GM21786 (cell line): ENCODE data around the gene AP3D1.
"Not testable (repeated sequence)": the region's sequence is repeated elsewhere in the genome, so short reads cannot be mapped to it uniquely, and the experiment has no call there.

Experiments used
- ATAC-seq: cut with Tn5 transposase; IDR thresholded peaks from one replicate; pipeline ENCODE4 v1.9.1; 2021; ENCODE audit not compliant: unreplicated experiment

AP3D1 gene

GRCh38 chr19:2091926-2092525 is 59.3 kb downstream of the AP3D1 start:
- ATAC-seq: not testable (repeated sequence)

DNA sequence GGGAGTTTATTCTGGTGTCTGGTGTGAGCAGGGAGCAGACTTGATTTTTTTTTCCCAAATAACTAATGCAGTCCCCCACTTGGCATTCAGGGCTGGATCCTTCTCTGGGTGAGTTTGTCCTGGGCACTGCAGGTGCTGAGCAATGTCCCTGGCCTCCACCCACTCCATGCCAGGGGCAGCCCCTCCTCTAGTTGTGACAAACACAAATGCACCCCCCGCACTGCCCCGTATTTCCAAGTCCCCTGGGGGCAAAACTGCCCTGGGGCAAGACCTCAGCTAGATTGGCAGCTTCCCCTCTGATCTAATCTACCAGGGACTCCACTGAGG is 61.7 kb downstream of the AP3D1 start:
- ATAC-seq: no peak

- no peak for ATAC-seq
Observed at GRCh38 chr19:2089001-2089711, 62.2 kb downstream of the AP3D1 start.

- ATAC-seq: no peak
Observed at GRCh38 chr19:2087621-2088100, 63.7 kb downstream of the AP3D1 start.

DNA sequence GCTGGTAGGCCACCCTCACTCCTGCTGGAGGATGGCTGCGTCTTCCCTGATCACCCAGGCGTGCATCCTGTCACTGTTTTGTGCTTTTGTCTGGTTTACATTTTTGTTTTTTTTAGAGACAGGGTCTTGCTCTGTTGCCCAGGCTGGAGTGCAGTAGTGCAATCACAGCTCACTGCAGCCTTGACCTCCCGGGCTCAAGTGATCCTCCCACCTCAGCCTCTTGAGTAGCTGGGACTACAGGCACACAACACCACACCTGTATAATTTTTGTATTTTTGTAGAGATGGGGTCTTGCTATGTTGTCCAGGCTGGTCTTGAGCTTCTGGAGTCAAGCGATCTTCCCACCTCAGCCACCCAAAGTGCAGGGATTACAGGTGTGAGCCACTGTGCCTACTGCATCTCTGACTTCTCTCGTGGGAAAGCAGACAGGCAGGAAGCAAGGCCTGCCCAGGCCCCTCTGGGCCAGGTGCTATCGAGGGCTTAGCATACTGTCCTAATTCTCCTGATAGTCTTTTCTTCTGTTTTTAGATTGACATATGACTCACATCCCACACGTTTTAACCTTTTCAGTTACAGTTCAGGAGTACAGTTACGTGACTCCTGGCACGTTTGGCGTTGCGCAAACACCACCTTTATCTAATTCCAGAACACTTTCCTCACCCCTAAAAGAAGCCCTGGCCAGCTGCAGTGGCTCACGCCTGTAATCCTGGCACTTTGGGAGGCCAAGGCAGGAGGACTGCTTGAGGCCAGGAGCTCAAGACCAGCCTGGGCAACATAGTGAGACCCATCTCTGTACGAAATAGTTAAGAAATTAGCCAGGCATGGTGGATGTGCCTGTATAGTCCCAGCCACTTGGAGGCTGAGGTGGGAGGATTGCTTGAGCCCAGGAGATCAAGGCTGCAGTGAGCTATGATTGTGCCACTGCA is 64.4 kb downstream of the AP3D1 start:
- not testable (repeated sequence) for ATAC-seq

- peak; percentile 28 for ATAC-seq
Observed at GRCh38 chr19:2084993-2085720, 66.2 kb downstream of the AP3D1 start.

DNA sequence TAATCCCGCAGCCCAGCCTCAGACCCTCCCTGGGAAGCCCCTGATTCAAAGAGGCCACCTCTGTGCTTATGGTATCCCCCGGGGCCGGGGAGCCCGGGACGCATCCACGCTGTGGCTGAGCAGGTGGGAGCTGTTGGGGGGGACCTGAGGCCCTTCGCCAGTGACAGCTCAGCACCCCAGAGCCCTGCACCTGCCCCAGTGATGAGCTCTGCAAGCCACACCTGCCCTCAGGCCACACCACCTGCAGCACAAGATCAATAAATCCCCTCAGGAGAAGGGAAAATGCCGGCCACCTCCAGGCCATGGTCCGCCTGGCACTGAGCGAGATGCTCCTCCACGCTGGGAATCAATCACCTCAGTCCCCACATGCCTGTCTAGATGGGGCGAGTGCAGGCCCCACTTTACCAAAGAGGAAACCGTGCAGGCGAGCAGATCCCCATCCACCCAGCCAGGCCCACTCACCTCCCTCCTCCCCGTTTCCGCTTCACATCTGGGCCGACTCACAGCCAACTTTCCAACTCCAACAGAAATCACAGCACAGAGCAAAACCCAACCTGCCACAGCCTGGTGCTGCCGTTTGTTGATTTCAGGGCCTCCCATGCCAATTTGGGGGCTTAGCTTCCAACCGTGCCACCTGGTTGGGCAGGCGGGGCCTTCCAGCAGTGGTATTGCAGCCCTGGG is 68.1 kb downstream of the AP3D1 start:
- ATAC-seq: no peak

DNA sequence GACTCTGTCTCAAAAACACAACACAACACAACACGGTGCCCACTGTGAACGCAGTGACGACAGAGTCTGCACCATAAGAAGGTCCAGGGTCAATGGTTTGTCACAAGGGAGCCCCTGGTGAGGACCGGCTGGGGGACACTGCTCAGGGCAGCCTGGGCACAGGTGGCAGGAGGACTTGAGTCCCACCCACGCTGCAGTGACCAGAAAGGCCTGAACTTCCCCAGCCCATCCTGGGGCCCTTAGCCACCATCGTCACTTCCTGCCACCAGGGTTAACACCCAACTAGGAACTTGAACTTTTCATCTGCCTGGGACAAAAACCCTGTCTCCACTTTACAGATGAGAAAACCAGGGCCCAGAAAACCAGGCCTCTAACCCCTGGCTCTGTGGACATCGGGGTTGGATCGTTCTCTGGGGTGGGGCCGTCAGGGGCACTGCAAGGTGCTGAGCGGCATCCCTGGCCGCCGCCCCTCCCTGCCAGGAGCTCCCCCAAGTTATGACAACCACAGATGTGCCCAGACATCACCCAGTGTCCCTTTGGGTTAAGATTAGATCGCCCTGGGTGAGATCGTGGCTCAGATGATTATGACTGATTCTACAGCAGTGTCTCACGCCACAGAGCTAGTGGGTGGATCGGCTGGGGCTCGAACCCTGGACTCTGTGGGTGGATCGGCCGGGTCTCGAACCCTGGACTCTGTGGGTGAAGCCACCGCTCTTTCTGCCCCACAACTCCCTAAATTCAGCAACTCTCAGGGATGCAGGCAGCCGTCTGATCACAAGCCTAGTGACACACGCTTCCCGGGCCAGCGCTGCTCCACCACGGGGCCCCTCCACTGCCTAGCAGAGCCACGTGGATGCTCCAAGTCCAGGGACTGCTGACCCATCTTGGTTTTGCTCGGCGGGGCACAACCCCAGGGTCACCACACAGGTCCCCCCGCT is 69.2 kb downstream of the AP3D1 start:
- no peak for ATAC-seq

GRCh38 chr19:2080336-2080988 is 70.9 kb downstream of the AP3D1 start:
- no peak for ATAC-seq

GRCh38 chr19:2079865-2080301 is 71.5 kb downstream of the AP3D1 start:
- ATAC-seq: no peak

DNA sequence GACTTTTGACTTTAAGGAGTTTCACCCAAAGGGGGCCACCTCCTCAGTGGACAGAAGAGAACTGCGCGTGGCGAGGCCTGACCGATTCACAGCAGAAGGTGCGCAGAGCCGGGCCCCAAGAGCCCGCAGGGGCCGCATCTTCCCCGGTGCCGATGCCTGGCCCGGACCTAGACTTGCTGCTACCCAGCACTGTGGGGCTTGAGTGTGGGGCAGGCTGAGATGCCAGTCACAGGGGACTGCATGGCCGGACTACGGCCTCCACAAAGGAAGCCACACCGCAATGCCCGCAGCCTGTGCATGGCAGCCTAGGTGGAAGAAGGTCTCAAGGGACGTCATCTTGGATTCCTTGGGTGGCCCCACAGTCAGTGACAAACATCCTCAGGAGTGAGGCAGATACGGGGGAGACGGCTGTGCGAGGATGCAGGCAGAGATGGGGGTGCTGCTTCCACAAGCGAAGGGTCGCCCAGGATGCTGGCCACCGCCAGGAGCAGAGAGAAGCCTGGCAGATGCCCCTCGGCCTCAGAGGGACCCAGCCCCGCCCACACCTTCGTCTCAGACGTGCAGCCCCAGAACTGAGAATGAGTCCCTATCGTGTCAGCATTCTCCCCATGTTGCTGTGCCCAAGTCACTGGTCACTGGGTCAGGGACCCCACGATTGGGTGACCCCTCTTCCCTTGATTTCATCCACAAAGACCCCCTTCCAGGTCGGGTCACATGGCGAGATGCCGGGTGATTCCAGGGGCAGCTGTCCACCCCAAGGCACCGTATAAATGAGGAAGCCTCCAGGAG is 72.1 kb downstream of the AP3D1 start:
- no peak for ATAC-seq

DNA sequence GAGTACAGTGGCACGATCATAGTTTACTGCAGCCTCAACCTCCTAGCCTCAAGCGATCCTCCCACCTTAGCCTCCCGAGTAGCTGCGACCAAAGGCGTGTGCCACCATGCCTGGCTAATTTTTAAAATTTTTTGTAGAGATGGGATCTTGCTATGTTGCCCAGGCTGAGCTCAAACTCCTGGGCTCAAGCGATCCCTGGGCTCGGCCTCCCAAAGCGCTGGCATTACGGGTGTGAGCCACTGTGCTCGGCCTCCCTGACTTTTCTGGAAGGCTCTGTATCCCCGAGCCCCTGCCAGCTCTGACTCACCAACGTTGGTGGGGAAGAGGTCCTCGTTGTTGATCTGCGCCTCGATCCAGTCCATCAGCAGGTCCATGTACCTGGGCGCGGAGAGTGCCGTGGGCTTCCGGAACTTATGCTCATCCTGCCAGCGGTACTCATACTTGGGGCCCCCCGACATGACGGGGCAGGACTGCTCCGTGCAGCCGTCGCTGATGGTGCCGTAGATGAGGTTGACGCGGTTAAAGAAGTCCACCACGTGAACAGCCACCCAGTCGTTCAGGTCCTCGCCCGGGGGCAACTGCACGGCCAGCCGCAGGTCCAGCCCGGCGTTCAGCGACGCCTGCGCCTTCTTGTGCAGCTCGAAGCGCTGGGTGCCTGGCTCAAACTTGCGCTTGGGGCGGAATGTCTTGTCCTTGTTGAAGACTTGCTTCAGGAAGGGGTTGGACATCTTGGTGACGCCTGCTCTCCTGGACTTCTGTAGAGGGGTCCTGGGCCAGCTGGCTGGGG is 73.3 kb downstream of the AP3D1 start:
- no peak for ATAC-seq

DNA sequence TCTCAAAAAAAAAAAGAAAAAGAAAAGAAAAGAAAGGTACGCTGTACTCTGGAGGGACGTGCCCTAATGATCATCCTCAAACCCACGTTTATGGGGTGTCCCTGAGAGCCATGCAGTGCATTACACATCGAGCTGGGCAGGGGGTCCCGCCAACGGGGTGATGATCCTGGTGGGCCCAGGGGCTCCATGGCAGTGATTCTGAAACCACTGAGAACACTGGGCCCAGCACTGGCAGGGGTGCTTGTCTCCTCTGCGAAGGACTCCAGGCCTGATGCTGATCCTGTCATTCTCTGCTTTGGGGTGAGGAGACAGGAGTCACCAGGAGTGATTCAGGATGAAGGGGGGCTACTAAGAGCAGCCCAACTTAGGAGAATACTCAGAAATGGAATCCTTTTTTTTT is 74.0 kb downstream of the AP3D1 start:
- no peak for ATAC-seq

GRCh38 chr19:2076526-2076944 is 74.8 kb downstream of the AP3D1 start:
- no peak for ATAC-seq

- no peak for ATAC-seq
Observed at GRCh38 chr19:2072757-2073551, 78.4 kb downstream of the AP3D1 start.

DNA sequence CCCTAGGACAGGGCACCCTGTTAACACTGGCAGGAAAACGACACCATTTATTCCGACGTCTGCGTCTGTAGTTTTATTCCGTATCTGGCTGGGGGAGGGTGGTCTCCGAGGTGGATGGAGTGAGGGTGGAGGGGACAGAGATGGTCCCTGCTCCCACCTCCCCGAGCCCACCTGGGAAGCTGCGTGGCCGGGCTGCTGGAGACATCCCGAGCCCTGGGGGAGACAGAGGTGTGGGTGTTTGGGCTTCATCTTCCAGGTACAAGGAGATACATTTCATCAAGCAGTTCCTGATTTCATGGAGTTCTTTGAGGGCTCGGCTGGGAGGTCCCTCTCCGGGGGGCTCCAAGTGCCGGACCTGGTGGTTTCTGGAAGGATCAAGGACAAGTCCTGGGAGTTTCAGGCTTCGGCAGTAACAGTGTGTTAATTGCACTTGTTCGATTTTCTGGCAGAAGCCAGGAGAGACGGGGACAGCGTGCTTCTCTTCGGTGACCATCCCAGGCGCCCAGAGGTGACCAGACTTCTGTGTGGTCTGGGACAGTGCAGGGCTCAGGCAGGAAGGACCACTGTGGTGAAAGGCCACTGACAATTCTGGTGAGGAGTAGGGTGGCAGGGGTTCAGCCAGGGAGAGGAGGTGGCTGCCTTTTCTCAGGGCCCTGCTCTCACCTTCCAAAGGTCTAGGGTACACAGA is 80.2 kb downstream of the AP3D1 start:
- ATAC-seq: no peak
